SK-N-SH (cell line): ENCODE data around the gene TBC1D8. TPM values are rescaled to one million over a fixed set of nuclear protein-coding genes. Genes with fewer than 3 reads are reported as not detected.

ENCODE experiments used
- CTCF ChIA-PET: fragments of 300-600, 350-600 bp; formaldehyde crosslinking; extraction: SDS; loops from one replicate; lab custom pipeline; 2021; lab: Yijun Ruan, JAX
- POLR2A ChIA-PET: fragments of 350-600 bp; sonication (Branson Sonifier 250); formaldehyde crosslinking; extraction: SDS; loops from one replicate; lab custom pipeline; 2020; ENCODE audit warnings: antibody characterized with exemption, inconsistent platforms; lab: Yijun Ruan, JAX
- DNase-seq: peaks from one replicate; pipeline ENCODE4 v3.0.0; 2012
- H2AFZ ChIP-seq: fragments of 200-600 bp; sonication (generic); 2 replicates; pipeline ENCODE4 v1.8.1; 2016; ENCODE audit warnings: antibody characterized with exemption, mild to moderate bottlenecking, low read depth
- H3F3A ChIP-seq: fragments of 200-600 bp; sonication (generic); replicated peaks from 2 replicates; pipeline ENCODE3; 2016; ENCODE audit warnings: antibody characterized with exemption, mild to moderate bottlenecking; ENCODE audit not compliant: insufficient read depth
- H3K27ac ChIP-seq, 2 experiments: fragments of 200-500 bp in 1 of 2; fragments of 200-600 bp in 1 of 2; sonication (Bioruptor generic) in 1 of 2; sonication (generic), shearing (Covaris generic) in 1 of 2; 2 replicates each; pipeline versions ENCODE4 v1.5.1 to v1.6.1; 2014 to 2016; ENCODE audit warnings: low read depth in 2 of 2, inconsistent platforms in 1 of 2, low read length in 1 of 2, mild to moderate bottlenecking in 1 of 2, mixed read lengths in 1 of 2
- H3K27me3 ChIP-seq: fragments of 200-600 bp; sonication (generic), shearing (Covaris generic); 2 replicates; pipeline ENCODE4 v1.6.1; 2016; ENCODE audit warnings: mixed run types; ENCODE audit not compliant: insufficient read depth
- H3K36me3 ChIP-seq, 2 experiments: fragments of 200-500 bp in 1 of 2; fragments of 200-600 bp in 1 of 2; sonication (Bioruptor generic) in 1 of 2; sonication (generic) in 1 of 2; replicated peaks in 1 of 2; 2 replicates each; pipeline versions ENCODE3 to v1.5.1; 2014 to 2016; ENCODE audit warnings: low read length in 1 of 2, mild to moderate bottlenecking in 1 of 2; ENCODE audit not compliant: insufficient read depth in 2 of 2, control insufficient read depth in 1 of 2
- H3K4me1 ChIP-seq, 2 experiments: fragments of 200-500 bp in 1 of 2; fragments of 200-600 bp in 1 of 2; sonication (Bioruptor generic) in 1 of 2; sonication (generic), shearing (Covaris generic) in 1 of 2; 2 replicates each; pipeline versions ENCODE4 v1.5.1 to v1.6.1; 2014 to 2016; ENCODE audit warnings: low read depth in 1 of 2, low read length in 1 of 2, mixed run types in 1 of 2; ENCODE audit not compliant: insufficient read depth in 2 of 2, control insufficient read depth in 1 of 2
- H3K4me2 ChIP-seq: fragments of 200-600 bp; sonication (generic), shearing (Covaris generic); 2 replicates; pipeline ENCODE4 v1.6.1; 2017; ENCODE audit warnings: mixed run types
- H3K4me3 ChIP-seq, 2 experiments: fragments of 200-500 bp in 1 of 2; fragments of 200-600 bp in 1 of 2; sonication (Bioruptor generic) in 1 of 2; sonication (generic), shearing (Covaris generic) in 1 of 2; 2 replicates each; pipeline versions ENCODE4 v1.5.1 to v1.8.1; 2014 to 2016; ENCODE audit warnings: low read depth in 2 of 2, inconsistent platforms in 1 of 2, low read length in 1 of 2, mild to moderate bottlenecking in 1 of 2, mixed read lengths in 1 of 2, moderate library complexity in 1 of 2
- H3K79me2 ChIP-seq: fragments of 200-600 bp; sonication (generic); 2 replicates; pipeline ENCODE4 v1.8.1; 2017; ENCODE audit warnings: mild to moderate bottlenecking; ENCODE audit not compliant: insufficient read depth
- H3K9ac ChIP-seq: fragments of 200-600 bp; sonication (generic); 2 replicates; pipeline ENCODE4 v1.6.1; 2017; ENCODE audit warnings: mixed run types
- H3K9me2 ChIP-seq: fragments of 200-600 bp; sonication (generic); 2 replicates; pipeline ENCODE4 v1.6.1; 2017; ENCODE audit warnings: mixed run types
- H3K9me3 ChIP-seq: fragments of 200-600 bp; sonication (generic); 2 replicates; pipeline ENCODE4 v1.6.1; 2017; ENCODE audit warnings: mixed run types, mild to moderate bottlenecking, moderate library complexity
- H4K20me1 ChIP-seq: fragments of 200-600 bp; sonication (generic); 2 replicates; pipeline ENCODE4 v1.6.1; 2017; ENCODE audit warnings: mild to moderate bottlenecking, mixed run types; ENCODE audit not compliant: insufficient read depth
- CHD2 ChIP-seq: fragments of 150-350 bp; IDR thresholded peaks from 2 replicates; pipeline ENCODE4 v1.6.1; 2018; ENCODE audit warnings: low read length; ENCODE audit not compliant: partially characterized antibody
- ELF1 ChIP-seq: IDR thresholded peaks from 2 replicates; pipeline ENCODE4 v1.4.0; 2012
- POLR2AphosphoS5 ChIP-seq: IDR thresholded peaks from 2 replicates; pipeline ENCODE4 v1.6.1; 2012; ENCODE audit warnings: low read depth, low read length
- RXRA ChIP-seq: IDR thresholded peaks from 2 replicates; pipeline ENCODE4 v1.4.0; 2012; ENCODE audit warnings: low read depth, mild to moderate bottlenecking, borderline replicate concordance
- SIN3A ChIP-seq: IDR thresholded peaks from 2 replicates; pipeline ENCODE4 v1.6.1; 2012; ENCODE audit warnings: low read depth, mild to moderate bottlenecking, low read length, moderate library complexity, borderline replicate concordance
- SMC3 ChIP-seq: IDR thresholded peaks from 2 replicates; pipeline ENCODE4 v1.6.1; 2012; ENCODE audit warnings: low read depth, low read length, improper control_type of control experiment
- WGBS: methylation state at CpG from one replicate; pipeline ENCODE4 v1.1.6; 2017; ENCODE audit warnings: low lambda C conversion rate; 5-methylcytosine and 5-hydroxymethylcytosine counted together
- polyA plus RNA-seq, 3 experiments: library from polyadenylated mRNA; depleted of rRNA; stranded (reverse); fragments of >200 nt; gene quantifications; 2 replicates each; pipeline ENCODE4 v1.2.3, GENCODE V29; 2012
- TF ChIP-seq, protein P1 (sequence below): IDR thresholded peaks from 2 replicates; pipeline ENCODE4 v1.6.1; 2012; ENCODE audit warnings: mild to moderate bottlenecking, low read depth, low read length, moderate library complexity
- TF ChIP-seq, protein P2 (sequence below): fragments of 150-350 bp; IDR thresholded peaks from 2 replicates; pipeline ENCODE4 v1.6.1; 2016; ENCODE audit warnings: mild to moderate bottlenecking, low read depth, low read length
- TF ChIP-seq, protein P3 (sequence below): IDR thresholded peaks from 2 replicates; pipeline ENCODE4 v1.4.0; 2012; ENCODE audit warnings: low read depth
- TF ChIP-seq, protein P4 (sequence below): IDR thresholded peaks from 2 replicates; pipeline ENCODE4 v1.4.0; 2012; ENCODE audit warnings: low read depth, borderline replicate concordance

TBC1D8 gene
- polyA plus RNA-seq, 1 of the 3 experiments (the other 2 are of a cell fraction) = 5.3 TPM

DNA sequence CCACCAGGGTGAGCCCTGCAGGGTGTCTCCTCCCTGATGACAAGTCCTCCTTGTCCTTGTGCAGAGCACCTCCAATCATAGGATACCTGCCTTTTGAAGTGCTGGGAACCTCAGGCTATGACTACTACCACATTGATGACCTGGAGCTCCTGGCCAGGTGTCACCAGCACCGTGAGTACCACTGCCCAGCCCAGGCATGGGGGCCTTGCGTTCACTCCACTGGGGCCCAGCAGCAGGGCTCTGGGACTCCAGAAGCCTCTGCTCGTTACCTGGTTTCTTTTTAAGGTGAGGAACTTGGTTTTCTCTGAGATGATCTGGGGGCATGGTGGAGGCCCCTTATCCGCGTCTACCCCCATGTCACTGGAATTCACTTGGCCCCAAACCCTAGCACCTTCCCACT is 185.6 kb downstream of the TBC1D8 start (continued):
- TF ChIP-seq, protein P1, sequence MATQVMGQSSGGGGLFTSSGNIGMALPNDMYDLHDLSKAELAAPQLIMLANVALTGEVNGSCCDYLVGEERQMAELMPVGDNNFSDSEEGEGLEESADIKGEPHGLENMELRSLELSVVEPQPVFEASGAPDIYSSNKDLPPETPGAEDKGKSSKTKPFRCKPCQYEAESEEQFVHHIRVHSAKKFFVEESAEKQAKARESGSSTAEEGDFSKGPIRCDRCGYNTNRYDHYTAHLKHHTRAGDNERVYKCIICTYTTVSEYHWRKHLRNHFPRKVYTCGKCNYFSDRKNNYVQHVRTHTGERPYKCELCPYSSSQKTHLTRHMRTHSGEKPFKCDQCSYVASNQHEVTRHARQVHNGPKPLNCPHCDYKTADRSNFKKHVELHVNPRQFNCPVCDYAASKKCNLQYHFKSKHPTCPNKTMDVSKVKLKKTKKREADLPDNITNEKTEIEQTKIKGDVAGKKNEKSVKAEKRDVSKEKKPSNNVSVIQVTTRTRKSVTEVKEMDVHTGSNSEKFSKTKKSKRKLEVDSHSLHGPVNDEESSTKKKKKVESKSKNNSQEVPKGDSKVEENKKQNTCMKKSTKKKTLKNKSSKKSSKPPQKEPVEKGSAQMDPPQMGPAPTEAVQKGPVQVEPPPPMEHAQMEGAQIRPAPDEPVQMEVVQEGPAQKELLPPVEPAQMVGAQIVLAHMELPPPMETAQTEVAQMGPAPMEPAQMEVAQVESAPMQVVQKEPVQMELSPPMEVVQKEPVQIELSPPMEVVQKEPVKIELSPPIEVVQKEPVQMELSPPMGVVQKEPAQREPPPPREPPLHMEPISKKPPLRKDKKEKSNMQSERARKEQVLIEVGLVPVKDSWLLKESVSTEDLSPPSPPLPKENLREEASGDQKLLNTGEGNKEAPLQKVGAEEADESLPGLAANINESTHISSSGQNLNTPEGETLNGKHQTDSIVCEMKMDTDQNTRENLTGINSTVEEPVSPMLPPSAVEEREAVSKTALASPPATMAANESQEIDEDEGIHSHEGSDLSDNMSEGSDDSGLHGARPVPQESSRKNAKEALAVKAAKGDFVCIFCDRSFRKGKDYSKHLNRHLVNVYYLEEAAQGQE = no peak
- TF ChIP-seq, protein P2, sequence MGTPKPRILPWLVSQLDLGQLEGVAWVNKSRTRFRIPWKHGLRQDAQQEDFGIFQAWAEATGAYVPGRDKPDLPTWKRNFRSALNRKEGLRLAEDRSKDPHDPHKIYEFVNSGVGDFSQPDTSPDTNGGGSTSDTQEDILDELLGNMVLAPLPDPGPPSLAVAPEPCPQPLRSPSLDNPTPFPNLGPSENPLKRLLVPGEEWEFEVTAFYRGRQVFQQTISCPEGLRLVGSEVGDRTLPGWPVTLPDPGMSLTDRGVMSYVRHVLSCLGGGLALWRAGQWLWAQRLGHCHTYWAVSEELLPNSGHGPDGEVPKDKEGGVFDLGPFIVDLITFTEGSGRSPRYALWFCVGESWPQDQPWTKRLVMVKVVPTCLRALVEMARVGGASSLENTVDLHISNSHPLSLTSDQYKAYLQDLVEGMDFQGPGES = no peak
- TF ChIP-seq, protein P3, sequence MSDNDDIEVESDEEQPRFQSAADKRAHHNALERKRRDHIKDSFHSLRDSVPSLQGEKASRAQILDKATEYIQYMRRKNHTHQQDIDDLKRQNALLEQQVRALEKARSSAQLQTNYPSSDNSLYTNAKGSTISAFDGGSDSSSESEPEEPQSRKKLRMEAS = no peak
- TF ChIP-seq, protein P4, sequence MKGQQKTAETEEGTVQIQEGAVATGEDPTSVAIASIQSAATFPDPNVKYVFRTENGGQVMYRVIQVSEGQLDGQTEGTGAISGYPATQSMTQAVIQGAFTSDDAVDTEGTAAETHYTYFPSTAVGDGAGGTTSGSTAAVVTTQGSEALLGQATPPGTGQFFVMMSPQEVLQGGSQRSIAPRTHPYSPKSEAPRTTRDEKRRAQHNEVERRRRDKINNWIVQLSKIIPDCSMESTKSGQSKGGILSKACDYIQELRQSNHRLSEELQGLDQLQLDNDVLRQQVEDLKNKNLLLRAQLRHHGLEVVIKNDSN = no peak
- TF ChIP-seq POLR2AphosphoS5 = no peak

DNA sequence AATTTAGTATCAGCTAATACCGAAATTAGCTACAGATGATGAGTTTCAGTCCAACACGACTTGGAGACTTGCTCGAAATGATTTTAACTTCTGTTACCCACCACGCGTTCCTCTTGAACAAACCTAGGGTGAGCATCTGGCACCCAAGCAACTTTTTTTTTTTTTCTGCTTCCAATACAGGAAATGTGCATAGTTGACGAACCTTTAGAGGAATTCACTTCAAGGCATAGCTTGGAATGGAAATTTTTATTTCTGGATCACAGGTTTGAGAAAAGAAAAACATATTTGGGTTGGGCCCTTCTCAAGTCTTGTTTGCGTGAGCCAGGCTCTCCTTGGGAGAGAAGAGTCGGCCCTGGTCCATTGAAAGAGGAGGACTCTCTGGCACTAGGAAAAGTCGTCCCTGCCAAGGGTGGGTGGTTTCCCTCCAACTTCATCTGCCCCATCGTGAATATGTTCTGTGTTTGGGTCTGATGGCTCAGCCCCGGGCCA is 186.5 kb downstream of the TBC1D8 start:
- H3K27me3 ChIP-seq = no peaks in the 10 kb centered on the region
- CTCF ChIA-PET = interaction anchor here (1.5 kb wide), 1 partner anchor 19 kb away, joined by 3 read pairs; no protein-coding TSS in a partner anchor
- peaks cover 6 to 39% of the 10 kb centered on the region in 2 experiments for H3K36me3 ChIP-seq
- peaks cover 3 to 4% of the 10 kb centered on the region in 2 experiments; a peak in 2 of 4 replicates for H3K4me1 ChIP-seq
- no peak overlapping the region for H3K4me3 ChIP-seq
- no peaks in the 10 kb centered on the region for H3K9me2 ChIP-seq
- H3K9ac ChIP-seq = no peak overlapping the region
- TF ChIP-seq SIN3A (no peak), RXRA (no peak), ELF1 (no peak), SMC3 (no peak), POLR2AphosphoS5 (no peak), CHD2 (no peak)
- no peaks in the 10 kb centered on the region for H3F3A ChIP-seq
- DNase-seq = no peak
- no peaks in the 10 kb centered on the region for H3K79me2 ChIP-seq
- H3K4me2 ChIP-seq = no peak overlapping the region
- no peak overlapping the region for H2AFZ ChIP-seq
- 74% methylated on average over 10 of the region's 11 CpGs for WGBS
- no peak overlapping the region for H3K27ac ChIP-seq
- H4K20me1 ChIP-seq = no peaks in the 10 kb centered on the region
- no peaks in the 10 kb centered on the region for H3K9me3 ChIP-seq
- POLR2A ChIA-PET = no interaction called here
